Measurements from ENCODE around the gene FAM174A.
A peak's percentile ranks its signal among the peaks of the same experiment; 100 is the strongest.

FAM174A gene

GRCh38 chr5:100609594-100609993, 74.4 kb downstream of the FAM174A start:
- H3K27me3 ChIP-seq (replicated peaks; ENCODE audit: control insufficient read depth, insufficient read depth, low read length): no peaks in the 10 kb centered on the region
- TF ChIP-seq CTCF (IDR thresholded peaks at IDR 0.05; ENCODE audit: insufficient read depth, low read length, poor library complexity, severe bottlenecking): no peak
- H3K4me3 ChIP-seq (replicated peaks; ENCODE audit: low read depth, low read length): no peak overlapping the region
- DNase-seq (ENCODE audit: extremely low read depth, insufficient read length): no peak
- no peaks in the 10 kb centered on the region for H3K36me3 ChIP-seq (ENCODE audit: control insufficient read depth, insufficient read depth, low read length)

DNA sequence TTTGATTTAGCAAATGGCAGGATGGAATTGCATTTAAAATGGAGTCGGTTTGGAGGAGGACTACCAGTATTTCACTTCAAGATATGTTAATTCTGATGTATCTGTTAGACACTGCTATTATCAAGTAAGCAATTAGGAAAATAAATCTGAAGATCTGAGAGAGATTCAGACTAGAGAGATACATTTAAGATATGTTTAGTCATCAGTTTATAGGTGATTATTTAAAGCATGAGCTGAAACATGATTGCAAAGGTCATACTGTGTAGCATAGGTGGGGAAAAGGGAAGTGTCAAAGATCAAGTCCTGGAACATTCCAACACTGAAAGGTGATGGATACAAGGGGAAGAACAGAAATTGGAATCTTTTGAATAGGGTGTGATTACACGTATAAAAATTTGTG, 79.1 kb downstream of the FAM174A start:
- H3K27me3 ChIP-seq (replicated peaks; ENCODE audit: control insufficient read depth, insufficient read depth, low read length): no peaks in the 10 kb centered on the region
- no peak for DNase-seq (ENCODE audit: extremely low read depth, insufficient read length)
- H3K4me3 ChIP-seq (replicated peaks; ENCODE audit: low read depth, low read length): no peak overlapping the region
- TF ChIP-seq CTCF (IDR thresholded peaks at IDR 0.05; ENCODE audit: insufficient read depth, low read length, poor library complexity, severe bottlenecking): no peak
- no peaks in the 10 kb centered on the region for H3K36me3 ChIP-seq (ENCODE audit: control insufficient read depth, insufficient read depth, low read length)

DNA sequence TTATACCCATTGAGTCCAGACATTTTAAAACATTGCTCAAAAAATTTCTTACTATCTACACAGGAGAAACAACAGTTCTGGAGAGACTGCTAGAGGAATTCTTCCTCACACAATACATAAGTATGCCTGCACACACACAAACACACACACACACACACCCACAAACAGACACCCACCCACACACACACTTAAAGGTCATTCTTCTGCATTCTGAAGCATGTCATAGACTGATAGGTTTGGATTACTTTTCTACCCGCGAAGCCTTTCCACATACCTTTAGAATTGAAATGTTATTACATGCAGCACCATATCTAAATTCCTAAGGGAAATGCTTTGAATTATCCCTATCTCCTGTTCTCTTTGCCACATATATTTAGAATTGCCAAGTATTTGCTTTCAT, 80.2 kb downstream of the FAM174A start:
- DNase-seq (ENCODE audit: extremely low read depth, insufficient read length): no peak
- TF ChIP-seq CTCF (IDR thresholded peaks at IDR 0.05; ENCODE audit: insufficient read depth, low read length, poor library complexity, severe bottlenecking): no peak
- Histone ChIP-seq H3K36me3 (ENCODE audit: control insufficient read depth, insufficient read depth, low read length) (no peaks in the 10 kb centered on the region), H3K4me3 (replicated peaks; ENCODE audit: low read depth, low read length) (no peak overlapping the region), H3K27me3 (replicated peaks; ENCODE audit: control insufficient read depth, insufficient read depth, low read length) (no peaks in the 10 kb centered on the region)

DNA sequence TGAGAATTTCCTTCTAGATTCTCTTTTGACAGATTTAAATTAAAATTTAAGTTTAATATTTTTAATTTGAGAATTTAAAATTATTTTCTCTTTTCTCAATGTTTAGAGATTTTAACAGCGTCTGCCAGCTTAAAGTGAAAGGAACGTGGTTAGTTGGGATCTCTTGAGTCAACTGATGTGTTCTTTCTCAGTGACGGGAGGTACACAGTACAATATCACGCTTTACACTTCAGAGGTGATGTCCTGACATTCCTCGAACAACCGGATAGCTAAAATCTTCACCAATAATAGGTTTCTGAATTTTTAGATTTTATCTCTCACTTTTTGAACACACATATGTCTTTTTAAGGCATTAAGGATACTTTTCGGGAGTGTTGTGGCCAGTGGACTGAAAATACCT, 81.1 kb downstream of the FAM174A start:
- no peaks in the 10 kb centered on the region for H3K27me3 ChIP-seq (replicated peaks; ENCODE audit: control insufficient read depth, insufficient read depth, low read length)
- TF ChIP-seq CTCF (IDR thresholded peaks at IDR 0.05; ENCODE audit: insufficient read depth, low read length, poor library complexity, severe bottlenecking): no peak
- no peaks in the 10 kb centered on the region for H3K36me3 ChIP-seq (ENCODE audit: control insufficient read depth, insufficient read depth, low read length)
- no peak for DNase-seq (ENCODE audit: extremely low read depth, insufficient read length)
- no peak overlapping the region for H3K4me3 ChIP-seq (replicated peaks; ENCODE audit: low read depth, low read length)

DNA sequence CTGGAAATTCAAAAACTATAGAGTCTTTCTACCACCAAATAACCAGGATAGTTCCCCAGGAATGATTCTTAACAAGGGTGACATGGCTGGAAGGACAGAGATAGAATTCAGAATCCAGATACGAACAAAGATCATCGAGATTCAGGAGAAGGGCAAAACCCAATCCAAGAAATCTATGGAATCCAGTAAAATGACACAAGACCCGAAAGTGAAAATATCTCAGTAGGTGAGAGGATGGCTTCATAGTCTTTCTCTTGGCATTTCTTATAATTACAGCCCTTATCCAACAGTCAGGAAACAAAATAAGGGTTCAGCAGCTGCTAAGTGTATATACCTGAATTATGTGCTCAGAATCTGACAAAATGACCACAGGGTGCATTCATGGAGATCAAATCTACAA, 81.8 kb downstream of the FAM174A start:
- Histone ChIP-seq H3K4me3 (replicated peaks; ENCODE audit: low read depth, low read length) (no peak overlapping the region), H3K36me3 (ENCODE audit: control insufficient read depth, insufficient read depth, low read length) (no peaks in the 10 kb centered on the region), H3K27me3 (replicated peaks; ENCODE audit: control insufficient read depth, insufficient read depth, low read length) (no peaks in the 10 kb centered on the region)
- TF ChIP-seq CTCF (IDR thresholded peaks at IDR 0.05; ENCODE audit: insufficient read depth, low read length, poor library complexity, severe bottlenecking): no peak
- DNase-seq (ENCODE audit: extremely low read depth, insufficient read length): no peak

DNA sequence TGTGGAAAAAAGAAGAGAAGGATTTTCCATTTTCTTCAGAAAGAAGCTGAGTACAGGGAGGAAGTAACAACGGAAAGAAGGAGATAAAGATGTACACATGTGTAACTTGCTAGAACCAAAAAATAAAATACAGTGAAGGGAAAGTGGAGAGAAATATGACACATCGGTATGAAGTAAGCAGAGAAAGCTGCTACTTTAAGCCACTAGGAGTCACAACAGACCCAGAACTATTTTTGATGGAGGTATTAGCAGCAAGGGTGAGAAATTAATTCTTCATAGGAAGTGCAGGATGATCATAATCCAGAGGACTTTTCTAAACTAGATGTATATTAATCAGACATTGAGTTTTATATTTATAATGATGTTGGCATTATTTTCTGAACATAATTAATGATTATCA, 88.5 kb downstream of the FAM174A start:
- Histone ChIP-seq H3K36me3 (ENCODE audit: control insufficient read depth, insufficient read depth, low read length) (no peaks in the 10 kb centered on the region), H3K27me3 (replicated peaks; ENCODE audit: control insufficient read depth, insufficient read depth, low read length) (no peaks in the 10 kb centered on the region), H3K4me3 (replicated peaks; ENCODE audit: low read depth, low read length) (no peak overlapping the region)
- DNase-seq (ENCODE audit: extremely low read depth, insufficient read length): no peak
- TF ChIP-seq CTCF (IDR thresholded peaks at IDR 0.05; ENCODE audit: insufficient read depth, low read length, poor library complexity, severe bottlenecking): peak; percentile 61

All from GM06990 (cell line).